H1 (cell line): Measurements from ENCODE around the gene NOX5. TPM values are rescaled to one million over a fixed set of nuclear protein-coding genes. Genes with fewer than 3 reads are reported as not detected.

ENCODE experiments used
- CTCF ChIA-PET: fragments of 300-600 bp; sonication (Branson Sonifier 250); formaldehyde crosslinking; loops from one replicate; lab custom pipeline; 2021; ENCODE audit not compliant: partially characterized antibody; lab: Charles Lee
- POLR2A ChIA-PET: fragments of 300-600 bp; sonication (Branson Sonifier 250); formaldehyde crosslinking; loops from one replicate; lab custom pipeline; 2021; ENCODE audit warnings: inconsistent platforms; ENCODE audit not compliant: partially characterized antibody; lab: Charles Lee
- DNase-seq, 2 experiments: peaks; one replicate each; pipeline versions ENCODE4 v3.0.0 to v3.0.0-alpha.2; 2010 to 2022; ENCODE audit warnings: low spot score in 2 of 2, low read depth in 1 of 2, mixed read lengths in 1 of 2
- FAIRE-seq: peaks from 2 replicates; lab custom pipeline; 2011; peaks lifted over from hg19 to GRCh38; lab: Jason Lieb, UNC
- H2AFZ ChIP-seq: 2 replicates; pipeline ENCODE4 v1.8.1; 2012; ENCODE audit warnings: low read length, inconsistent platforms
- H2AK5ac ChIP-seq: 2 replicates; pipeline ENCODE4 v1.6.1; 2013; ENCODE audit warnings: low read depth, low read length
- H2BK120ac ChIP-seq: replicated peaks from 2 replicates; pipeline ENCODE3; 2013; ENCODE audit warnings: low read depth, low read length, inconsistent platforms
- H2BK12ac ChIP-seq: 2 replicates; pipeline ENCODE4 v1.6.1; 2013; ENCODE audit warnings: low read depth, low read length
- H2BK15ac ChIP-seq: 2 replicates; pipeline ENCODE4 v1.6.1; 2013; ENCODE audit warnings: low read length
- H2BK20ac ChIP-seq: 2 replicates; pipeline ENCODE4 v1.6.1; 2013; ENCODE audit warnings: low read length
- H2BK5ac ChIP-seq: 2 replicates; pipeline ENCODE4 v1.6.1; 2013; ENCODE audit warnings: low read depth, low read length
- H3K14ac ChIP-seq: 2 replicates; pipeline ENCODE4 v1.6.1; 2013; ENCODE audit warnings: inconsistent platforms; ENCODE audit not compliant: insufficient read length
- H3K18ac ChIP-seq: 2 replicates; pipeline ENCODE4 v1.6.1; 2013; ENCODE audit warnings: low read length; ENCODE audit errors: extremely low read depth
- H3K23ac ChIP-seq: 2 replicates; pipeline ENCODE4 v1.6.1; 2013; ENCODE audit warnings: inconsistent platforms; ENCODE audit not compliant: insufficient read length
- H3K23me2 ChIP-seq: 2 replicates; pipeline ENCODE4 v1.6.1; 2013; ENCODE audit warnings: low read depth, low read length
- H3K27ac ChIP-seq: 2 replicates; pipeline ENCODE4 v1.6.1; 2011; ENCODE audit warnings: low read depth, low read length, inconsistent platforms
- H3K27me3 ChIP-seq, 4 experiments: replicated peaks in 1 of 4; 1 replicate in 1 of 4; 2 replicates in 3 of 4; pipeline versions ENCODE4 v1.6.1 to v1.8.1; 2011 to 2013; ENCODE audit warnings: low read length in 3 of 4, mild to moderate bottlenecking in 3 of 4, inconsistent platforms in 2 of 4, mixed read lengths in 2 of 4, moderate library complexity in 1 of 4; ENCODE audit not compliant: control insufficient read depth in 3 of 4, insufficient read depth in 3 of 4; ENCODE audit errors: extremely low read depth in 1 of 4
- H3K36me3 ChIP-seq, 4 experiments: 2 replicates each; pipeline versions ENCODE4 v1.6.1 to v1.8.1; 2011 to 2013; ENCODE audit warnings: mild to moderate bottlenecking in 4 of 4, low read length in 3 of 4, moderate library complexity in 2 of 4, control low read depth in 1 of 4, inconsistent platforms in 1 of 4; ENCODE audit not compliant: insufficient read depth in 4 of 4, control insufficient read depth in 2 of 4
- H3K4ac ChIP-seq: replicated peaks from 2 replicates; pipeline ENCODE3; 2013; ENCODE audit warnings: low read length, low read depth, mixed read lengths, inconsistent platforms; ENCODE audit not compliant: insufficient read length
- H3K4me1 ChIP-seq, 4 experiments: replicated peaks in 1 of 4; 1 replicate in 1 of 4; 2 replicates in 3 of 4; pipeline versions ENCODE4 v1.6.1 to v1.8.1; 2011 to 2013; ENCODE audit warnings: low read length in 3 of 4, inconsistent platforms in 2 of 4, mixed read lengths in 1 of 4; ENCODE audit not compliant: insufficient read depth in 4 of 4, control insufficient read depth in 3 of 4
- H3K4me2 ChIP-seq, 2 experiments: 2 replicates each; pipeline versions ENCODE4 v1.6.1 to v1.8.1; 2011 to 2013; ENCODE audit warnings: low read depth in 2 of 2, low read length in 2 of 2, control low read depth in 1 of 2, inconsistent platforms in 1 of 2, mild to moderate bottlenecking in 1 of 2; ENCODE audit not compliant: insufficient read depth in 1 of 2
- H3K4me3 ChIP-seq, 4 experiments: fragments of 200-600, 300-600 bp in 1 of 4; sonication (generic), shearing (Covaris generic), sonication (Bioruptor Twin) in 1 of 4; 2 replicates each; pipeline versions ENCODE4 v1.5.1 to v1.8.1; 2011 to 2016; ENCODE audit warnings: low read length in 4 of 4, low read depth in 3 of 4, control low read depth in 2 of 4, inconsistent platforms in 2 of 4, mild to moderate bottlenecking in 2 of 4, mixed read lengths in 1 of 4, moderate library complexity in 1 of 4; ENCODE audit not compliant: insufficient read depth in 2 of 4; ENCODE audit errors: extremely low read depth in 1 of 4
- H3K56ac ChIP-seq: replicated peaks from 2 replicates; pipeline ENCODE3; 2013; ENCODE audit warnings: low read depth, mild to moderate bottlenecking, mixed read lengths, low read length, inconsistent platforms; ENCODE audit not compliant: insufficient read length
- H3K79me1 ChIP-seq: 2 replicates; pipeline ENCODE4 v1.6.1; 2013; ENCODE audit warnings: low read depth, low read length, control low read depth
- H3K79me2 ChIP-seq, 2 experiments: 2 replicates each; pipeline versions ENCODE4 v1.6.1 to v1.8.1; 2012 to 2013; ENCODE audit warnings: low read length in 2 of 2, mild to moderate bottlenecking in 2 of 2, inconsistent platforms in 1 of 2; ENCODE audit not compliant: insufficient read depth in 2 of 2, control insufficient read depth in 1 of 2
- H3K9ac ChIP-seq, 4 experiments: replicated peaks in 1 of 4; 1 replicate in 1 of 4; 2 replicates in 3 of 4; pipeline versions ENCODE4 v1.6.1 to v1.8.1; 2011 to 2013; ENCODE audit warnings: low read depth in 3 of 4, low read length in 3 of 4, control low read depth in 2 of 4, mild to moderate bottlenecking in 2 of 4, moderate library complexity in 2 of 4, inconsistent platforms in 1 of 4; ENCODE audit errors: extremely low read depth in 1 of 4
- H3K9me3 ChIP-seq, 2 experiments: 2 replicates each; pipeline versions ENCODE4 v1.6.1 to v1.8.1; 2012 to 2013; ENCODE audit warnings: mild to moderate bottlenecking in 2 of 2, moderate library complexity in 2 of 2, control low read depth in 1 of 2, inconsistent platforms in 1 of 2, low read depth in 1 of 2, low read length in 1 of 2, mixed read lengths in 1 of 2; ENCODE audit not compliant: insufficient read depth in 2 of 2
- H4K20me1 ChIP-seq, 2 experiments: replicated peaks in 1 of 2; 2 replicates each; pipeline versions ENCODE3 to v1.8.1; 2011 to 2013; ENCODE audit warnings: inconsistent platforms in 2 of 2, low read length in 2 of 2, mild to moderate bottlenecking in 1 of 2; ENCODE audit not compliant: insufficient read depth in 2 of 2, control insufficient read depth in 1 of 2
- H4K5ac ChIP-seq: 2 replicates; pipeline ENCODE4 v1.6.1; 2013; ENCODE audit warnings: low read length, low read depth, mixed read lengths, inconsistent platforms; ENCODE audit not compliant: insufficient read length
- H4K8ac ChIP-seq: 2 replicates; pipeline ENCODE4 v1.8.0; 2013; ENCODE audit warnings: mild to moderate bottlenecking, moderate library complexity, low read length, inconsistent platforms; ENCODE audit not compliant: insufficient read depth; ENCODE audit errors: extremely low read depth
- H4K91ac ChIP-seq: replicated peaks from 2 replicates; pipeline ENCODE3; 2013; ENCODE audit warnings: low read length, mixed read lengths, inconsistent platforms; ENCODE audit not compliant: insufficient read length
- ASH2L ChIP-seq: fragments of 200-600, 300-600 bp; sonication (generic); IDR thresholded peaks from one replicate; pipeline ENCODE4 v1.7.1; 2017; ENCODE audit warnings: low read length
- CREB1 ChIP-seq: IDR thresholded peaks from 2 replicates; pipeline ENCODE4 v1.6.1; 2012; ENCODE audit warnings: inconsistent platforms
- EZH2 ChIP-seq: fragments of 200-600 bp; sonication (generic); IDR thresholded peaks from 2 replicates; pipeline ENCODE4 v1.7.1; 2012; ENCODE audit warnings: low read depth, mild to moderate bottlenecking, moderate library complexity, low read length, inconsistent platforms; ENCODE audit not compliant: severe bottlenecking
- GTF2F1 ChIP-seq: IDR thresholded peaks from 2 replicates; pipeline ENCODE4 v1.6.1; 2012; ENCODE audit warnings: low read depth, low read length, improper control_type of control experiment, borderline replicate concordance
- HDAC2 ChIP-seq, 2 experiments: fragments of 300-600 bp in 1 of 2; sonication (generic) in 1 of 2; IDR thresholded peaks; 2 replicates each; pipeline ENCODE4 v1.6.1; 2011 to 2012; ENCODE audit warnings: low read depth in 2 of 2, low read length in 2 of 2, mild to moderate bottlenecking in 2 of 2, moderate library complexity in 2 of 2, borderline replicate concordance in 1 of 2, inconsistent platforms in 1 of 2
- HDAC6 ChIP-seq: IDR thresholded peaks from one replicate; pipeline ENCODE4 v1.7.1; 2012; ENCODE audit warnings: low read depth, mild to moderate bottlenecking, inconsistent platforms, low read length, moderate library complexity
- KDM4A ChIP-seq: IDR thresholded peaks from one replicate; pipeline ENCODE4 v1.7.1; 2012; ENCODE audit warnings: low read depth, mild to moderate bottlenecking, moderate library complexity, low read length, inconsistent platforms; ENCODE audit not compliant: severe bottlenecking
- RBBP5 ChIP-seq: IDR thresholded peaks from 2 replicates; pipeline ENCODE4 v1.7.1; 2012; ENCODE audit warnings: low read depth, mild to moderate bottlenecking, inconsistent platforms, low read length, moderate library complexity, borderline replicate concordance
- RXRA ChIP-seq: IDR thresholded peaks from 2 replicates; pipeline ENCODE4 v1.6.1; 2011; ENCODE audit warnings: low read depth, mild to moderate bottlenecking, low read length, moderate library complexity; ENCODE audit not compliant: insufficient read depth
- SIRT6 ChIP-seq: IDR thresholded peaks from one replicate; pipeline ENCODE4 v1.7.1; 2012; ENCODE audit warnings: low read length, inconsistent platforms
- SIX5 ChIP-seq: IDR thresholded peaks from 2 replicates; pipeline ENCODE4 v1.6.1; 2011; ENCODE audit warnings: mild to moderate bottlenecking, low read depth, low read length
- TAF7 ChIP-seq: optimal IDR thresholded peaks from 2 replicates; pipeline ENCODE3; 2011; ENCODE audit warnings: low read depth, mild to moderate bottlenecking, inconsistent platforms, low read length, moderate library complexity, borderline replicate concordance
- TCF12 ChIP-seq: IDR thresholded peaks from 2 replicates; pipeline ENCODE4 v1.6.1; 2011; ENCODE audit warnings: low read depth, mild to moderate bottlenecking, low read length
- WGBS, 2 experiments: shearing (Covaris generic) in 1 of 2; methylation state at CpG; one replicate each; pipeline versions ENCODE4 v1.1.6 to v1.1.7; 2013 to 2015; ENCODE audit warnings: low lambda C conversion rate in 2 of 2, mixed read lengths in 2 of 2, inconsistent platforms in 1 of 2, low coverage in 1 of 2, missing lambda C conversion rate in 1 of 2; ENCODE audit not compliant: insufficient replicate concordance in 2 of 2, insufficient coverage in 1 of 2, insufficient read length in 1 of 2; ENCODE audit errors: extremely low coverage in 1 of 2, missing lambda C conversion rate in 1 of 2; 5-methylcytosine and 5-hydroxymethylcytosine counted together
- polyA plus RNA-seq, 7 experiments: library from polyadenylated mRNA; depleted of rRNA in 3 of 7; stranded (reverse) in 5 of 7; unstranded in 2 of 7; fragments of >200 nt in 5 of 7; fragments of 200-250 nt in 2 of 7; gene quantifications; 1 replicate in 5 of 7; 2 replicates in 1 of 7; 4 replicates in 1 of 7; pipeline versions ENCODE4 v1.2.1 to v1.2.3, GENCODE V29; 2011 to 2013; ENCODE audit warnings: missing spikeins in 2 of 7, mixed read lengths in 2 of 7
- total RNA-seq: library from RNA; stranded (reverse); fragmentation: NEBNext Ultra II Directional; extraction: Animal tissue kit (Norgen Biotek cat#: 25700); gene quantifications from 2 replicates; pipeline ENCODE4 v1.2.1, GENCODE V29; 2021

Gene NOX5
- total and polyA plus RNA-seq, 2 of the 8 experiments (the other 6 are each of a cell fraction or from before 2014, with no cell fraction given): under 0.01 TPM; not detected in 1

- H3K79me1 ChIP-seq: no peaks in the 10 kb centered on the region
- no peak overlapping the region for H2BK5ac ChIP-seq
- no peak overlapping the region for H3K4me3 ChIP-seq
- no peak overlapping the region for H3K9ac ChIP-seq
- H3K27ac ChIP-seq: no peak overlapping the region
- DNase-seq (no peak), FAIRE-seq (no peak)
- no peaks in the 10 kb centered on the region for H3K79me2 ChIP-seq
- no peak overlapping the region for H2BK20ac ChIP-seq
- H4K8ac ChIP-seq: no peak overlapping the region
- H3K18ac ChIP-seq: no peak overlapping the region
- 91% methylated on average over 3 of the region's 3 CpGs; no CpG with 5 or more reads in 1 of the 2 experiments for WGBS, 2 experiments
- ChIA-PET POLR2A (no interaction called here), CTCF (interaction anchor here (0.9 to 1.1 kb wide), 2 partner anchors 16 to 47 kb away, joined by 3 to 5 read pairs; no protein-coding TSS in a partner anchor)
- no peak overlapping the region for H4K91ac ChIP-seq
- no peaks in the 10 kb centered on the region; a peak in 2 of 7 replicates for H3K4me1 ChIP-seq
- no peak overlapping the region for H2BK120ac ChIP-seq
- no peaks in the 10 kb centered on the region for H3K23me2 ChIP-seq
- H3K27me3 ChIP-seq: 0 out of 7 replicates have a peak, but pooled peaks cover 0 to 2% (median 0%) of the 10 kb centered on the region in 4 experiments
- no peaks in the 10 kb centered on the region for H4K20me1 ChIP-seq
- H3K9me3 ChIP-seq: peaks cover 2 to 11% of the 10 kb centered on the region in 2 experiments; a peak in 1 of 4 replicates
- no peak overlapping the region for H2AFZ ChIP-seq
- no peak overlapping the region for H3K56ac ChIP-seq
- no peak overlapping the region for H4K5ac ChIP-seq
- no peak overlapping the region for H2BK12ac ChIP-seq
- no peak overlapping the region for H2BK15ac ChIP-seq
- H3K4me2 ChIP-seq: no peak overlapping the region
- no peaks in the 10 kb centered on the region; a peak in 1 of 8 replicates for H3K36me3 ChIP-seq
- H2AK5ac ChIP-seq: no peak overlapping the region
- H3K14ac ChIP-seq: no peak overlapping the region
- no peak overlapping the region for H3K4ac ChIP-seq
- H3K23ac ChIP-seq: no peak overlapping the region
- TF ChIP-seq RBBP5: no peak
- no peak for TF ChIP-seq CREB1
- TF ChIP-seq GTF2F1: no peak
- TF ChIP-seq KDM4A: no peak
- no peak for TF ChIP-seq TCF12
- no peak for TF ChIP-seq TAF7
- TF ChIP-seq RXRA: no peak
- TF ChIP-seq ASH2L: no peak
- no peak for TF ChIP-seq SIRT6
- no peak for TF ChIP-seq HDAC2 (IDR thresholded peaks at IDR 0.05; ENCODE audit: borderline replicate concordance in 1 of 2, low read depth in 2 of 2, low read length in 2 of 2)
- TF ChIP-seq EZH2: no peak
- TF ChIP-seq SIX5: no peak
- no peak for TF ChIP-seq HDAC6
Observed at GRCh38 chr15:68984586-68984985, 29.9 kb upstream of the NOX5 start.
